HCT116 (cell line): ENCODE results near the gene RUNX2. TPM values are rescaled to one million over a fixed set of nuclear protein-coding genes. Genes with fewer than 3 reads are reported as not detected.

Source experiments
- ATAC-seq: fragments of 200-7000 bp; cut with Tn5 transposase; 2 replicates; pipeline ENCODE4 v1.9.1; 2020; ENCODE audit warnings: mild to moderate bottlenecking, moderate library complexity
- BruUV-seq: library from RNA; stranded (reverse); fragments of 400-500 nt; replicated peaks from 2 replicates; lab custom pipeline; 2021; lab: Mats Ljungman, UMichigan
- CTCF ChIA-PET: fragments of 300-600 bp; sonication (Branson Sonifier 250); formaldehyde crosslinking; loops from one replicate; lab custom pipeline; 2021; ENCODE audit warnings: antibody characterized with exemption; lab: Charles Lee
- POLR2A ChIA-PET: fragments of 300-600, 350-600 bp; sonication (Branson Sonifier 250); formaldehyde crosslinking; loops from one replicate; lab custom pipeline; 2021; ENCODE audit warnings: antibody characterized with exemption; lab: Charles Lee
- RAD21 ChIA-PET, 2 experiments: fragments of 300-600 bp; sonication (Branson Sonifier 250); formaldehyde crosslinking; loops; one replicate each; lab custom pipeline; 2023; ENCODE audit warnings: low total read pairs in 2 of 2; ENCODE audit not compliant: uncharacterized antibody in 2 of 2, unreplicated experiment in 2 of 2, low non-redundant PET in 1 of 2; lab: Charles Lee
- DNase-seq: peaks from one replicate; pipeline ENCODE4 v3.0.0-alpha.2; 2010; ENCODE audit warnings: low read depth, low spot score
- H2AFZ ChIP-seq: fragments of 200-600 bp; shearing (Covaris generic), sonication (generic); 2 replicates; pipeline ENCODE4 v1.6.1; 2017; ENCODE audit warnings: low read depth, mixed run types, mixed read lengths, antibody characterized with exemption, low read length; ENCODE audit not compliant: poor library complexity, severe bottlenecking
- H3K27ac ChIP-seq: 2 replicates; pipeline ENCODE4 v1.5.1; 2012; ENCODE audit warnings: low read depth, low read length
- H3K27me3 ChIP-seq: fragments of 200-600 bp; sonication (generic); 2 replicates; pipeline ENCODE4 v1.6.1; 2016; ENCODE audit warnings: mixed run types, low read length, mixed read lengths; ENCODE audit not compliant: insufficient read depth
- H3K36me3 ChIP-seq, 2 experiments: fragments of 200-500 bp in 1 of 2; fragments of 200-600 bp in 1 of 2; sonication (Bioruptor generic) in 1 of 2; sonication (generic) in 1 of 2; 2 replicates each; pipeline versions ENCODE4 v1.5.1 to v1.6.1; 2014 to 2016; ENCODE audit warnings: low read length in 2 of 2, inconsistent platforms in 1 of 2, mixed read lengths in 1 of 2, mixed run types in 1 of 2; ENCODE audit not compliant: insufficient read depth in 2 of 2, control insufficient read depth in 1 of 2
- H3K4me1 ChIP-seq, 2 experiments: fragments of 200-600 bp in 1 of 2; sonication (generic) in 1 of 2; 2 replicates each; pipeline versions ENCODE4 v1.5.1 to v1.6.1; 2012 to 2017; ENCODE audit warnings: low read length in 2 of 2, inconsistent platforms in 1 of 2, mild to moderate bottlenecking in 1 of 2, mixed read lengths in 1 of 2, mixed run types in 1 of 2, moderate library complexity in 1 of 2; ENCODE audit not compliant: insufficient read depth in 2 of 2, control insufficient read depth in 1 of 2
- H3K4me2 ChIP-seq: fragments of 200-600 bp; sonication (generic); 2 replicates; pipeline ENCODE4 v1.6.1; 2017; ENCODE audit warnings: mixed run types, low read length, mixed read lengths
- H3K4me3 ChIP-seq, 2 experiments: fragments of 200-600 bp in 1 of 2; sonication (generic) in 1 of 2; replicated peaks in 1 of 2; 2 replicates each; pipeline ENCODE4 v1.5.1; 2011 to 2016; ENCODE audit warnings: low read length in 2 of 2, control low read depth in 1 of 2, low read depth in 1 of 2, mild to moderate bottlenecking in 1 of 2, mixed read lengths in 1 of 2, mixed run types in 1 of 2
- H3K79me2 ChIP-seq: fragments of 200-600 bp; sonication (generic); 2 replicates; pipeline ENCODE4 v1.6.1; 2017; ENCODE audit warnings: mild to moderate bottlenecking, mixed run types, low read length, moderate library complexity, mixed read lengths; ENCODE audit not compliant: insufficient read depth
- H3K9ac ChIP-seq: fragments of 200-600 bp; sonication (generic); 2 replicates; pipeline ENCODE4 v1.6.1; 2016; ENCODE audit warnings: low read length, mixed read lengths
- H3K9me2 ChIP-seq: fragments of 200-600 bp; sonication (generic), shearing (Covaris generic); 2 replicates; pipeline ENCODE4 v1.6.1; 2017; ENCODE audit warnings: mixed run types, mild to moderate bottlenecking, moderate library complexity; ENCODE audit not compliant: insufficient read depth
- H3K9me3 ChIP-seq, 2 experiments: fragments of 200-500 bp in 1 of 2; fragments of 200-600 bp in 1 of 2; sonication (Bioruptor generic) in 1 of 2; sonication (generic) in 1 of 2; 2 replicates each; pipeline ENCODE4 v1.6.1; 2014 to 2017; ENCODE audit warnings: low read length in 2 of 2, mixed read lengths in 2 of 2, inconsistent platforms in 1 of 2, low read depth in 1 of 2, mild to moderate bottlenecking in 1 of 2, mixed run types in 1 of 2, moderate library complexity in 1 of 2; ENCODE audit not compliant: control insufficient read depth in 1 of 2, insufficient read depth in 1 of 2
- H4K20me1 ChIP-seq: fragments of 200-600 bp; sonication (generic), shearing (Covaris generic); 2 replicates; pipeline ENCODE4 v1.6.1; 2017; ENCODE audit warnings: mixed run types, mild to moderate bottlenecking, moderate library complexity; ENCODE audit not compliant: insufficient read depth
- CBX3 ChIP-seq: IDR thresholded peaks from 2 replicates; pipeline ENCODE4 v1.6.1; 2012; ENCODE audit warnings: low read depth
- CEBPB ChIP-seq: IDR thresholded peaks from 2 replicates; pipeline ENCODE4 v1.6.1; 2012; ENCODE audit warnings: low read depth
- EGR1 ChIP-seq: IDR thresholded peaks from 2 replicates; pipeline ENCODE4 v1.6.1; 2012; ENCODE audit warnings: low read depth
- ELF1 ChIP-seq: IDR thresholded peaks from 2 replicates; pipeline ENCODE4 v1.6.1; 2012; ENCODE audit warnings: low read depth, borderline replicate concordance
- JUND ChIP-seq: IDR thresholded peaks from 2 replicates; pipeline ENCODE4 v1.6.1; 2012
- MAX ChIP-seq: IDR thresholded peaks from 2 replicates; pipeline ENCODE4 v1.6.1; 2012
- POLR2AphosphoS5 ChIP-seq: IDR thresholded peaks from 2 replicates; pipeline ENCODE4 v1.6.1; 2011; ENCODE audit warnings: mild to moderate bottlenecking, low read depth, low read length, moderate library complexity
- RAD21 ChIP-seq: IDR thresholded peaks from 2 replicates; pipeline ENCODE4 v1.6.1; 2012; ENCODE audit warnings: low read depth, mild to moderate bottlenecking
- REST ChIP-seq: IDR thresholded peaks from 2 replicates; pipeline ENCODE4 v1.6.1; 2012; ENCODE audit warnings: low read depth
- SIN3A ChIP-seq: IDR thresholded peaks from 2 replicates; pipeline ENCODE4 v1.6.1; 2012; ENCODE audit warnings: low read depth
- SP1 ChIP-seq: IDR thresholded peaks from 2 replicates; pipeline ENCODE4 v1.6.1; 2012; ENCODE audit warnings: low read depth
- SRF ChIP-seq: IDR thresholded peaks from 2 replicates; pipeline ENCODE4 v1.6.1; 2012; ENCODE audit warnings: low read depth
- TCF7L2 ChIP-seq: IDR thresholded peaks from 2 replicates; pipeline ENCODE4 v1.7.0; 2011; ENCODE audit warnings: borderline replicate concordance, inconsistent platforms; ENCODE audit not compliant: insufficient read depth, insufficient read length; ENCODE audit errors: extremely low read depth
- YY1 ChIP-seq: IDR thresholded peaks from 2 replicates; pipeline ENCODE4 v1.6.1; 2011; ENCODE audit warnings: low read length, low read depth, moderate library complexity, mild to moderate bottlenecking; ENCODE audit not compliant: insufficient replicate concordance; ENCODE audit errors: extremely low read depth
- ZFX ChIP-seq: fragments of 450-650 bp; IDR thresholded peaks from 2 replicates; pipeline ENCODE4 v1.6.1; 2017
- ZNF274 ChIP-seq: fragments of 200-500 bp; sonication (Bioruptor generic); IDR thresholded peaks from 2 replicates; pipeline ENCODE4 v1.6.1; 2014; ENCODE audit warnings: mild to moderate bottlenecking, low read depth, low read length, inconsistent platforms
- intact Hi-C: fragments of 100-400 bp; cut with micrococcal nuclease; formaldehyde crosslinking; loops from 2 replicates; pipeline ENCODE4 v1.10.0; 2022
- total RNA-seq: library from RNA; stranded (reverse); gene quantifications from one replicate; pipeline ENCODE4 v1.2.1, GENCODE V29; 2021; ENCODE audit not compliant: unreplicated experiment
- TF ChIP-seq, protein P1 (sequence below): IDR thresholded peaks from 2 replicates; pipeline ENCODE4 v1.6.1; 2012

The RUNX2 gene
- total RNA-seq, 1 experiment from 2014 or later = 1.1 TPM

- Histone ChIP-seq H3K9ac (no peak overlapping the region), H3K27me3 (no peaks in the 10 kb centered on the region), H2AFZ (no peak overlapping the region), H3K4me1 (no peaks in the 10 kb centered on the region), H3K4me3 (no peak overlapping the region), H3K36me3 (no peaks in the 10 kb centered on the region), H3K9me3 (no peaks in the 10 kb centered on the region), H3K9me2 (no peaks in the 10 kb centered on the region), H4K20me1 (no peaks in the 10 kb centered on the region), H3K27ac (no peak overlapping the region), H3K79me2 (no peaks in the 10 kb centered on the region), H3K4me2 (no peak overlapping the region)
- ChIA-PET POLR2A (no interaction called here), CTCF (no interaction called here), RAD21 (no interaction called here)
- no TSS peak for BruUV-seq
- ATAC-seq = no peak
- DNase-seq = no peak
- intact Hi-C loops = no loop called here
- TF ChIP-seq CEBPB (no peak), REST (no peak), CBX3 (no peak), RAD21 (no peak), ZFX (no peak)
Observed at GRCh38 chr6:45707176-45707575, 379.0 kb downstream of the RUNX2 start.

- no peaks in the 10 kb centered on the region for H3K27me3 ChIP-seq
- ChIA-PET CTCF (no interaction called here), POLR2A (no interaction called here), RAD21 (no interaction called here)
- H3K4me1 ChIP-seq = peaks cover 0 to 4% of the 10 kb centered on the region in 2 experiments; a peak in 2 of 4 replicates
- BruUV-seq = no TSS peak
- no peaks in the 10 kb centered on the region for H3K36me3 ChIP-seq
- no peaks in the 10 kb centered on the region for H4K20me1 ChIP-seq
- no peak overlapping the region for H2AFZ ChIP-seq
- H3K9me3 ChIP-seq = no peaks in the 10 kb centered on the region
- ATAC-seq (no peak), DNase-seq (no peak)
- H3K9ac ChIP-seq = no peak overlapping the region
- no peaks in the 10 kb centered on the region for H3K9me2 ChIP-seq
- H3K27ac ChIP-seq = no peak overlapping the region
- no peaks in the 10 kb centered on the region for H3K79me2 ChIP-seq
- intact Hi-C loops = loop anchor here (5.0 to 10.0 kb wide), 2 partner anchors 332 to 1235 kb away; partner anchors contain the start of gene SUPT3H
- no peak overlapping the region for H3K4me3 ChIP-seq
- H3K4me2 ChIP-seq = no peak overlapping the region
- no peak for TF ChIP-seq JUND
- TF ChIP-seq TCF7L2 = no peak
- no peak for TF ChIP-seq POLR2AphosphoS5
- no peak for TF ChIP-seq EGR1
- no peak for TF ChIP-seq ZNF274
- no peak for TF ChIP-seq MAX
- no peak for TF ChIP-seq YY1
- no peak for TF ChIP-seq SRF
- TF ChIP-seq ELF1 = no peak
- TF ChIP-seq, protein P1, sequence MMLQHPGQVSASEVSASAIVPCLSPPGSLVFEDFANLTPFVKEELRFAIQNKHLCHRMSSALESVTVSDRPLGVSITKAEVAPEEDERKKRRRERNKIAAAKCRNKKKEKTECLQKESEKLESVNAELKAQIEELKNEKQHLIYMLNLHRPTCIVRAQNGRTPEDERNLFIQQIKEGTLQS = no peak
- no peak for TF ChIP-seq SIN3A
- TF ChIP-seq CEBPB = no peak
- TF ChIP-seq CBX3 = no peak
- no peak for TF ChIP-seq SP1
- TF ChIP-seq ZFX = no peak
Observed at GRCh38 chr6:45709781-45710220, 381.7 kb downstream of the RUNX2 start.
